Measurements from ENCODE around the gene IFT27. TPM values are rescaled to one million over a fixed set of nuclear protein-coding genes. Genes with fewer than 3 reads are reported as not detected.

IFT27 gene
- total RNA-seq, 1 experiment from 2014 or later = 23.2 TPM

DNA sequence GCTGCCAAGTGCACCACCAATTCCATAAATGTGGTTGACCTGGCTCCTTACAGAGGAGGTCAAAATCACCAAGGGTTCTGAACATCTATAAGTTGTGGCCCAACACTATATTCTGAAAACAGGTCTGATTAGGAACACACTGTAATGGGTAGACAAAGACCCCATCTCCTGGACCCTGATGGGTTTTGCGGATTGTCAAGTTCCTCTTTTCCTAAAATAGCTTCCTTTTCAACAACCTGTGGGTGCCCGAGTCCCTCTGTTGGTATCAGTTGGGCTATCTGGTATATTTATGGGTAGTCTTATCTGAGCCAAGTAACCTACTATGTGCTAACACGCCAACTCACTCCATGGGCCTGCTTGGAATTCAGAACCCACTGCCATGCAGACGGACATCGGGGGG, 62.5 kb downstream of the IFT27 start:
- Histone ChIP-seq H3K27ac (ENCODE audit: low read depth, low read length) (no peak overlapping the region), H3K4me2 (ENCODE audit: low read length) (no peak overlapping the region), H3K9me2 (ENCODE audit: insufficient read depth) (no peaks in the 10 kb centered on the region), H3K9me3 (ENCODE audit: control insufficient read depth in 1 of 2, insufficient read depth in 1 of 2, low read depth in 1 of 2, low read length in 2 of 2) (no peaks in the 10 kb centered on the region), H3K4me1 (ENCODE audit: control insufficient read depth in 1 of 2, insufficient read depth in 2 of 2, low read length in 2 of 2) (no peaks in the 10 kb centered on the region), H3K9ac (ENCODE audit: low read length) (no peak overlapping the region), H3K36me3 (ENCODE audit: control insufficient read depth in 1 of 2, insufficient read depth in 2 of 2, low read length in 2 of 2) (no peaks in the 10 kb centered on the region), H3K79me2 (ENCODE audit: insufficient read depth, low read length) (no peaks in the 10 kb centered on the region), H4K20me1 (ENCODE audit: insufficient read depth) (no peaks in the 10 kb centered on the region), H3K4me3 (replicated peaks in 1 of 2; ENCODE audit: low read depth in 1 of 2, low read length in 2 of 2) (no peak overlapping the region), H2AFZ (ENCODE audit: low read depth, low read length, poor library complexity, severe bottlenecking) (no peak overlapping the region), H3K27me3 (ENCODE audit: insufficient read depth, low read length) (peaks cover 57% of the 10 kb centered on the region)
- no peak for ATAC-seq
- no peak for DNase-seq (ENCODE audit: low read depth, low spot score)
- BruUV-seq (replicated peaks) = no TSS peak
- ChIA-PET CTCF (no interaction called here), RAD21 (ENCODE audit: low non-redundant PET in 1 of 2, low total read pairs in 2 of 2, uncharacterized antibody in 2 of 2, unreplicated experiment in 2 of 2) (no interaction called here), POLR2A (interaction anchor here (0.7 kb wide), 1 partner anchor 12 kb away, joined by 3 read pairs; no protein-coding TSS in a partner anchor)
- TF ChIP-seq TCF7L2 (IDR thresholded peaks at IDR 0.05; ENCODE audit: borderline replicate concordance, extremely low read depth, insufficient read depth, insufficient read length) (no peak), POLR2A (IDR thresholded peaks at IDR 0.05; ENCODE audit: borderline replicate concordance, extremely low read depth, insufficient read depth, insufficient read length) (no peak), CBX3 (IDR thresholded peaks at IDR 0.05; ENCODE audit: low read depth) (no peak), EZH2phosphoT487 (IDR thresholded peaks at IDR 0.05; ENCODE audit: borderline replicate concordance) (no peak), ELF1 (IDR thresholded peaks at IDR 0.05; ENCODE audit: borderline replicate concordance, low read depth) (no peak), RAD21 (IDR thresholded peaks at IDR 0.05; ENCODE audit: low read depth) (no peak), POLR2AphosphoS5 (IDR thresholded peaks at IDR 0.05; ENCODE audit: low read depth, low read length) (no peak), SRF (IDR thresholded peaks at IDR 0.05; ENCODE audit: low read depth) (no peak), SP1 (IDR thresholded peaks at IDR 0.05; ENCODE audit: low read depth) (no peak), ZNF274 (IDR thresholded peaks at IDR 0.05; ENCODE audit: low read depth, low read length) (no peak)
- TF ChIP-seq, protein P1, sequence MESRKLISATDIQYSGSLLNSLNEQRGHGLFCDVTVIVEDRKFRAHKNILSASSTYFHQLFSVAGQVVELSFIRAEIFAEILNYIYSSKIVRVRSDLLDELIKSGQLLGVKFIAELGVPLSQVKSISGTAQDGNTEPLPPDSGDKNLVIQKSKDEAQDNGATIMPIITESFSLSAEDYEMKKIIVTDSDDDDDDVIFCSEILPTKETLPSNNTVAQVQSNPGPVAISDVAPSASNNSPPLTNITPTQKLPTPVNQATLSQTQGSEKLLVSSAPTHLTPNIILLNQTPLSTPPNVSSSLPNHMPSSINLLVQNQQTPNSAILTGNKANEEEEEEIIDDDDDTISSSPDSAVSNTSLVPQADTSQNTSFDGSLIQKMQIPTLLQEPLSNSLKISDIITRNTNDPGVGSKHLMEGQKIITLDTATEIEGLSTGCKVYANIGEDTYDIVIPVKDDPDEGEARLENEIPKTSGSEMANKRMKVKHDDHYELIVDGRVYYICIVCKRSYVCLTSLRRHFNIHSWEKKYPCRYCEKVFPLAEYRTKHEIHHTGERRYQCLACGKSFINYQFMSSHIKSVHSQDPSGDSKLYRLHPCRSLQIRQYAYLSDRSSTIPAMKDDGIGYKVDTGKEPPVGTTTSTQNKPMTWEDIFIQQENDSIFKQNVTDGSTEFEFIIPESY (IDR thresholded peaks at IDR 0.05; ENCODE audit: extremely low read depth, insufficient replicate concordance, low read length) = no peak
- TF ChIP-seq, protein P2, sequence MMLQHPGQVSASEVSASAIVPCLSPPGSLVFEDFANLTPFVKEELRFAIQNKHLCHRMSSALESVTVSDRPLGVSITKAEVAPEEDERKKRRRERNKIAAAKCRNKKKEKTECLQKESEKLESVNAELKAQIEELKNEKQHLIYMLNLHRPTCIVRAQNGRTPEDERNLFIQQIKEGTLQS (IDR thresholded peaks at IDR 0.05) = no peak
- TF ChIP-seq, protein P3, sequence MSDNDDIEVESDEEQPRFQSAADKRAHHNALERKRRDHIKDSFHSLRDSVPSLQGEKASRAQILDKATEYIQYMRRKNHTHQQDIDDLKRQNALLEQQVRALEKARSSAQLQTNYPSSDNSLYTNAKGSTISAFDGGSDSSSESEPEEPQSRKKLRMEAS (IDR thresholded peaks at IDR 0.05) = no peak
- intact Hi-C loops (cut with micrococcal nuclease) = no loop called here

Other genes with a start within 250 kb of the IFT27 start
- gene EIF3D, start 247.0 kb downstream of the IFT27 start, total RNA-seq (2021; ENCODE audit: unreplicated experiment) = 306 TPM
- not detected for gene CACNG2, start 72.4 kb downstream of the IFT27 start, total RNA-seq (2021; ENCODE audit: unreplicated experiment)
- not detected for gene PVALB, start 40.9 kb upstream of the IFT27 start, total RNA-seq (2021; ENCODE audit: unreplicated experiment)
- 0.37 TPM for gene NCF4, start 84.9 kb upstream of the IFT27 start, total RNA-seq (2021; ENCODE audit: unreplicated experiment)
- gene CSF2RB, start 137.5 kb upstream of the IFT27 start, total RNA-seq (2021; ENCODE audit: unreplicated experiment) = 0.10 TPM
- gene TST, start 243.3 kb upstream of the IFT27 start, total RNA-seq (2021; ENCODE audit: unreplicated experiment) = 32.1 TPM
- 68.6 TPM for gene MPST, start 243.6 kb upstream of the IFT27 start, total RNA-seq (2021; ENCODE audit: unreplicated experiment)

All from HCT116 (cell line).